Hepatocyte (in vitro differentiated cells): ENCODE results near the gene SNX20.

ENCODE experiments used
- CTCF ChIP-seq: fragments of 200-600 bp; sonication (generic); IDR thresholded peaks from 2 replicates; pipeline ENCODE4 v1.5.1; 2016; ENCODE audit warnings: antibody characterized with exemption, mild to moderate bottlenecking; ENCODE audit not compliant: poor library complexity
- EZH2phosphoT487 ChIP-seq: fragments of 200-600 bp; sonication (generic); IDR thresholded peaks from one replicate; pipeline ENCODE4 v1.6.1; 2018; ENCODE audit warnings: antibody characterized with exemption, mild to moderate bottlenecking, low read depth, moderate library complexity; ENCODE audit not compliant: unreplicated experiment, severe bottlenecking

GRCh38 chr16:50645563-50646220 is 35.4 kb downstream of the SNX20 start:
- no peak for TF ChIP-seq EZH2phosphoT487
- no peak for TF ChIP-seq CTCF
